Ectodermal cell (in vitro differentiated cells): ENCODE data around the gene MFSD8.
A peak's percentile ranks its signal among the peaks of the same experiment; 100 is the strongest.

Source experiments
- H3K27ac ChIP-seq: 2 replicates; pipeline ENCODE4 v1.7.0; 2013; ENCODE audit warnings: mild to moderate bottlenecking, low read depth, low read length; ENCODE audit not compliant: insufficient read depth, poor library complexity, severe bottlenecking
- H3K27me3 ChIP-seq: 2 replicates; pipeline ENCODE4 v1.7.0; 2013; ENCODE audit warnings: mild to moderate bottlenecking, low read length; ENCODE audit not compliant: insufficient read depth, control insufficient read depth, poor library complexity, severe bottlenecking
- H3K36me3 ChIP-seq: one replicate; pipeline ENCODE4 v1.7.0; 2013; ENCODE audit warnings: low read length; ENCODE audit not compliant: control insufficient read depth, insufficient read depth
- H3K4me1 ChIP-seq: one replicate; pipeline ENCODE4 v1.7.0; 2013; ENCODE audit warnings: low read length; ENCODE audit not compliant: control insufficient read depth, insufficient read depth
- H3K4me3 ChIP-seq: 2 replicates; pipeline ENCODE4 v1.7.0; 2013; ENCODE audit warnings: low read depth, low read length, control low read depth; ENCODE audit not compliant: insufficient read depth
- H3K9me3 ChIP-seq: 2 replicates; pipeline ENCODE4 v1.7.0; 2013; ENCODE audit warnings: mild to moderate bottlenecking, low read length, moderate library complexity; ENCODE audit not compliant: control insufficient read depth
- WGBS, 2 experiments: methylation state at CpG; one replicate each; pipeline ENCODE4 v1.1.7; 2013; ENCODE audit warnings: missing lambda C conversion rate in 2 of 2; 5-methylcytosine and 5-hydroxymethylcytosine counted together

Gene MFSD8

GRCh38 chr4:127896069-127896468 lies 68.9 kb downstream of the MFSD8 start:
- Histone ChIP-seq H3K36me3 (peaks cover 26% of the 10 kb centered on the region), H3K27ac (no peak overlapping the region), H3K4me3 (no peak overlapping the region), H3K4me1 (no peaks in the 10 kb centered on the region), H3K27me3 (no peaks in the 10 kb centered on the region), H3K9me3 (no peaks in the 10 kb centered on the region)
- 100% methylated on average over 1 of the region's 1 CpG for WGBS, 2 experiments

GRCh38 chr4:127889903-127890302 lies 75.1 kb downstream of the MFSD8 start:
- 90 to 96% methylated on average over 3 of the region's 3 CpGs for whole genome bisulfite sequencing, 2 experiments
- peaks cover 32% of the 10 kb centered on the region for H3K36me3 ChIP-seq
- H3K4me3 ChIP-seq = no peak overlapping the region

GRCh38 chr4:127888559-127888958 lies 76.4 kb downstream of the MFSD8 start:
- WGBS, 2 experiments = no CpG with 5 or more reads among the region's 1 CpG
- peaks cover 22% of the 10 kb centered on the region for H3K36me3 ChIP-seq
- H3K27ac ChIP-seq = no peak overlapping the region
- H3K4me3 ChIP-seq = no peak overlapping the region
- H3K9me3 ChIP-seq = no peaks in the 10 kb centered on the region
- H3K4me1 ChIP-seq = no peaks in the 10 kb centered on the region
- H3K27me3 ChIP-seq = no peaks in the 10 kb centered on the region

More at GRCh38 chr4:127889903-127890302, 75.1 kb downstream of the MFSD8 start:
- H3K4me1 ChIP-seq = no peaks in the 10 kb centered on the region
- H3K9me3 ChIP-seq = no peaks in the 10 kb centered on the region
- no peaks in the 10 kb centered on the region for H3K27me3 ChIP-seq
- no peak overlapping the region for H3K27ac ChIP-seq

- whole genome bisulfite sequencing, 2 experiments = 2 to 4% methylated on average over 7 of the region's 7 CpGs
- Histone ChIP-seq H3K9me3 (no peaks in the 10 kb centered on the region), H3K27me3 (no peaks in the 10 kb centered on the region), H3K27ac (no peak overlapping the region), H3K4me1 (no peaks in the 10 kb centered on the region), H3K4me3 (peak overlapping the region; percentile 96), H3K36me3 (peaks cover 6% of the 10 kb centered on the region)
Observed at GRCh38 chr4:127881563-127881864, 83.5 kb downstream of the MFSD8 start.

GRCh38 chr4:127880763-127881562 lies 84.0 kb downstream of the MFSD8 start, which contains the start of gene PLK4:
Gene PLK4 (plus strand): TSS chr4:127880893. CDS start chr4:127881135, 242 bp downstream.
- Histone ChIP-seq H3K4me1 (no peaks in the 10 kb centered on the region), H3K36me3 (peaks cover 6% of the 10 kb centered on the region), H3K27me3 (no peaks in the 10 kb centered on the region), H3K4me3 (peak within 1 kb of the TSS; percentile 96), H3K9me3 (no peaks in the 10 kb centered on the region), H3K27ac (peak within 1 kb of the TSS; percentile 98)
- WGBS, 2 experiments = 0% methylated on average over 70 of the region's 70 CpGs

GRCh38 chr4:127875791-127876190 lies 89.2 kb downstream of the MFSD8 start:
- H3K27me3 ChIP-seq = no peaks in the 10 kb centered on the region
- no peaks in the 10 kb centered on the region for H3K9me3 ChIP-seq
- H3K27ac ChIP-seq = no peak overlapping the region
- H3K4me1 ChIP-seq = no peaks in the 10 kb centered on the region
- H3K36me3 ChIP-seq = no peaks in the 10 kb centered on the region
- H3K4me3 ChIP-seq = no peak overlapping the region

GRCh38 chr4:127870688-127871087 lies 94.3 kb downstream of the MFSD8 start:
- no peaks in the 10 kb centered on the region for H3K9me3 ChIP-seq
- no peak overlapping the region for H3K27ac ChIP-seq
- no peaks in the 10 kb centered on the region for H3K4me1 ChIP-seq
- H3K27me3 ChIP-seq = no peaks in the 10 kb centered on the region
- 66 to 68% methylated on average over 3 of the region's 3 CpGs for whole genome bisulfite sequencing, 2 experiments
- H3K36me3 ChIP-seq = no peaks in the 10 kb centered on the region
- H3K4me3 ChIP-seq = no peak overlapping the region

- Histone ChIP-seq H3K36me3 (no peaks in the 10 kb centered on the region), H3K27ac (no peak overlapping the region)
Observed at GRCh38 chr4:127870281-127870680, 94.7 kb downstream of the MFSD8 start.

GRCh38 chr4:127868196-127868595 lies 96.8 kb downstream of the MFSD8 start:
- no CpG with 5 or more reads among the region's 2 CpGs for WGBS, 2 experiments
- no peak overlapping the region for H3K4me3 ChIP-seq
- H3K27ac ChIP-seq = no peak overlapping the region
- H3K4me1 ChIP-seq = no peaks in the 10 kb centered on the region
- no peaks in the 10 kb centered on the region for H3K27me3 ChIP-seq
- H3K9me3 ChIP-seq = no peaks in the 10 kb centered on the region
- H3K36me3 ChIP-seq = no peaks in the 10 kb centered on the region

More at GRCh38 chr4:127870281-127870680, 94.7 kb downstream of the MFSD8 start:
- no peak overlapping the region for H3K4me3 ChIP-seq
- no peaks in the 10 kb centered on the region for H3K9me3 ChIP-seq
- H3K27me3 ChIP-seq = no peaks in the 10 kb centered on the region
- H3K4me1 ChIP-seq = no peaks in the 10 kb centered on the region
